ENCODE results near the gene TSHZ2. TPM values are rescaled to one million over a fixed set of nuclear protein-coding genes. Genes with fewer than 3 reads are reported as not detected.

Gene TSHZ2
- total and polyA plus RNA-seq, 2 of the 4 experiments (the other 2 are of a cell fraction) = under 0.01 to 0.02 TPM

GRCh38 chr20:52974179-52974594 is 2.0 kb downstream of the TSHZ2 start:
- Histone ChIP-seq H2AK9ac (replicated peaks; ENCODE audit: low read depth, low read length, poor library complexity) (no peak overlapping the region), H2BK15ac (ENCODE audit: low read depth, low read length) (no peak overlapping the region), H4K5ac (ENCODE audit: low read depth, low read length) (no peak overlapping the region), H3K14ac (replicated peaks; ENCODE audit: low read depth, low read length) (no peak overlapping the region), H2BK20ac (ENCODE audit: low read depth, low read length) (no peak overlapping the region), H3K9ac (ENCODE audit: low read depth, low read length) (no peak overlapping the region), H3K27ac (ENCODE audit: insufficient read depth, low read length) (no peak overlapping the region), H3K9me3 (ENCODE audit: control insufficient read depth, insufficient read depth, low read length) (no peaks in the 10 kb centered on the region), H2BK120ac (ENCODE audit: low read depth, low read length) (no peak overlapping the region), H3K4me3 (ENCODE audit: insufficient read depth, low read depth, low read length) (no peak overlapping the region), H3K18ac (ENCODE audit: low read depth, low read length) (no peak overlapping the region), H2AFZ (replicated peaks; ENCODE audit: low read length, poor library complexity) (no peak overlapping the region), H3K36me3 (ENCODE audit: control insufficient read depth, insufficient read depth, low read length) (no peaks in the 10 kb centered on the region), H4K91ac (ENCODE audit: insufficient read depth, low read depth, low read length) (no peak overlapping the region), H3K9me1 (ENCODE audit: insufficient read depth, low read length) (no peaks in the 10 kb centered on the region), H3K27me3 (ENCODE audit: control insufficient read depth, insufficient read depth, low read length) (peaks cover 3% of the 10 kb centered on the region; the same call in 1 of the 2 replicates), H2BK5ac (ENCODE audit: low read depth, low read length, poor library complexity, severe bottlenecking) (no peak overlapping the region), H3K23ac (ENCODE audit: low read depth, low read length) (no peak overlapping the region), H3K79me1 (ENCODE audit: low read depth in 1 of 2, low read length in 2 of 2) (no peaks in the 10 kb centered on the region), H3K4me1 (ENCODE audit: control insufficient read depth, insufficient read depth, low read length) (no peaks in the 10 kb centered on the region), H4K8ac (ENCODE audit: low read depth in 2 of 2, low read length in 2 of 2) (no peak overlapping the region), H3K4ac (ENCODE audit: low read depth, low read length) (no peak overlapping the region), H4K20me1 (ENCODE audit: insufficient read depth, low read length) (no peaks in the 10 kb centered on the region), H2AK5ac (ENCODE audit: low read depth, low read length) (no peak overlapping the region), H3K4me2 (ENCODE audit: low read depth, low read length) (no peak overlapping the region), H3K56ac (ENCODE audit: extremely low read depth, insufficient read depth, low read length) (no peak overlapping the region)
- BruUV-seq (replicated peaks) = no TSS peak
- CTCF ChIA-PET = no interaction called here
- intact Hi-C loops (cut with micrococcal nuclease) (no loop called here), in situ Hi-C loops (cut with MboI; ENCODE audit: low sequenced_read_pairs) (no loop called here), dilution Hi-C loops (cut with HindIII; ENCODE audit: low sequenced_read_pairs, unreplicated experiment) (no loop called here)
- WGBS, 2 experiments (ENCODE audit: extremely low coverage in 2 of 2, insufficient read length in 1 of 2) = no CpG with 5 or more reads among the region's 5 CpGs
- no peak for TF ChIP-seq SMC3 (IDR thresholded peaks at IDR 0.05; ENCODE audit: low read depth, low read length)
- ATAC-seq (ENCODE audit: low read depth) = no peak
- DNase-seq = no peak
- POLR2A ChIA-PET (ENCODE audit: unreplicated experiment) = no interaction called here

All from IMR-90 (cell line).